ENCODE results near the gene CLNK.
"Not testable (repeated sequence)": the region's sequence is repeated elsewhere in the genome, so short reads cannot be mapped to it uniquely, and the experiment has no call there.

The CLNK gene

GRCh38 chr4:10656420-10656819 lies 28.1 kb downstream of the CLNK start:
- no peak for DNase-seq

GRCh38 chr4:10655968-10656367 lies 28.6 kb downstream of the CLNK start:
- no peak for DNase-seq

- DNase-seq = no peak
These were observed 36.1 kb downstream of the CLNK start for GRCh38 chr4:10648479-10648878.

- no peak for DNase-seq
These were observed 36.7 kb downstream of the CLNK start for GRCh38 chr4:10647846-10648245.

- no peak for DNase-seq
These were observed 40.8 kb downstream of the CLNK start for GRCh38 chr4:10643600-10644425.

- no peak for DNase-seq
These were observed 43.9 kb downstream of the CLNK start for GRCh38 chr4:10640561-10641201.

- DNase-seq = no peak
These were observed 44.9 kb downstream of the CLNK start for GRCh38 chr4:10639664-10640063.

- no peak for DNase-seq
These were observed 45.5 kb downstream of the CLNK start for GRCh38 chr4:10639100-10639499.

- no peak for DNase-seq
These were observed 49.5 kb downstream of the CLNK start for GRCh38 chr4:10635091-10635490.

GRCh38 chr4:10629394-10629793 lies 55.2 kb downstream of the CLNK start:
- no peak for DNase-seq

GRCh38 chr4:10625131-10625530 lies 59.4 kb downstream of the CLNK start:
- no peak for DNase-seq

- DNase-seq = no peak
These were observed 60.7 kb downstream of the CLNK start for GRCh38 chr4:10623862-10624261.

GRCh38 chr4:10623241-10623640 lies 61.3 kb downstream of the CLNK start:
- no peak for DNase-seq

GRCh38 chr4:10622728-10623127 lies 61.8 kb downstream of the CLNK start:
- no peak for DNase-seq

- DNase-seq = no peak
These were observed 63.6 kb downstream of the CLNK start for GRCh38 chr4:10620935-10621488.

- no peak for DNase-seq
These were observed 64.7 kb downstream of the CLNK start for GRCh38 chr4:10619855-10620254.

GRCh38 chr4:10619220-10619619 lies 65.3 kb downstream of the CLNK start:
- DNase-seq = no peak

GRCh38 chr4:10614926-10615325 lies 69.6 kb downstream of the CLNK start:
- not testable (repeated sequence) for DNase-seq

- no peak for DNase-seq
These were observed 70.6 kb downstream of the CLNK start for GRCh38 chr4:10613926-10614478.

- DNase-seq = no peak
These were observed 72.1 kb downstream of the CLNK start for GRCh38 chr4:10612476-10612875.

- DNase-seq = no peak
These were observed 72.9 kb downstream of the CLNK start for GRCh38 chr4:10611673-10612072.

- DNase-seq = no peak
These were observed 75.9 kb downstream of the CLNK start for GRCh38 chr4:10608501-10609219.

- DNase-seq = no peak
These were observed 77.4 kb downstream of the CLNK start for GRCh38 chr4:10607206-10607605.
